HG03571 (cell line): Measurements from ENCODE around the gene LCAT.
"Not testable (repeated sequence)": the region's sequence is repeated elsewhere in the genome, so short reads cannot be mapped to it uniquely, and the experiment has no call there.

Source experiments
- ATAC-seq: cut with Tn5 transposase; IDR thresholded peaks from one replicate; pipeline ENCODE4 v1.9.1; 2021; ENCODE audit not compliant: unreplicated experiment

Gene LCAT

DNA sequence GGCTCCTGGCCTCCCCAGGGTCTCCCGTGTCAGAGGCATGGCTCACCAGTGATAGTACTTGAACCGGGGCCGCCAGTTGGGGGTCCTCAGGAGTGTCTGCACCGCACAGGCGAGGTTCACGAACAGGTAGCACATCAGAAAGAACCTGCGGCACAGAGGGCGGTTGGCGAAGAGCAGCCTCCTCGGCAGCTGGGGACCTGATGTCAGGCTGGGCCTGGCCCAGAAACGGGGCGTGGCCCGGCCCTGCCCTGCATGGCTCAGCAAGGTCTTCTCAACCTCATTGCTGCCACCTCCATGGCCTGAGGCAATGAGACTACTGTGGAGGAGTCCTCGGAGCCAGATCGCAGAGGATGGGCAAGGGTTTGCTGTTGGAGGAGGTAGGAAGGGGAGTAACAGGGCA is 4.1 kb upstream of the LCAT start:
- ATAC-seq = no peak

DNA sequence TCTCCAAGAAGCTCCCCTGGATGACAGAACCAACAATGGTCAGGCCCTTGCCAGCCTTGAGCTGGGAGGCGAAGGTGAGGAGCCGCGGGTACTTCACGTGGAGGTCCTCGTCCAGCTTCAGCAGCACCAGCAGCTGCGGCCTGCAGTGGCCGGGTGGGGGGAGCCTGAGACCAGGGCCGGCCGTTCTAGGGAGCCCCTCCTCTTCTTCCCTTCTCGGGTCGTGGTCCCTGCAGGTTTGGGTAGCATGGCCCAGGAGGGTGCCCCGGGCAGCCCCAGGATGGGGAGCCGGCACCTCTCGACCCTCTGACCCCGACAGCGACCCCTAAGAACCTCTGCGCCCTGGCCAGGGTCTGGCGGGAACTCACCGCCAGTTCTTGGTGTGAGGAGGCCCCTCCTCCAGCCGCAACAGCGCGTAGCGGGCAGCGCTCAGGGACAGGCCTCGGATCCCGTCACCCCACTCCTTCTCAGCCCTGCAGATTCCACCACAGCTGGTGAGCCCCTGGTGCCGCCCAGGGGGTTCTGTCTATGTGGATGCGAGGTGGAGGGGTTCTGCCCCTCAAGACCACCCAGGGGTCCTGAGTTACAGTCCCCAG is 3.1 kb upstream of the LCAT start:
- ATAC-seq = no peak

DNA sequence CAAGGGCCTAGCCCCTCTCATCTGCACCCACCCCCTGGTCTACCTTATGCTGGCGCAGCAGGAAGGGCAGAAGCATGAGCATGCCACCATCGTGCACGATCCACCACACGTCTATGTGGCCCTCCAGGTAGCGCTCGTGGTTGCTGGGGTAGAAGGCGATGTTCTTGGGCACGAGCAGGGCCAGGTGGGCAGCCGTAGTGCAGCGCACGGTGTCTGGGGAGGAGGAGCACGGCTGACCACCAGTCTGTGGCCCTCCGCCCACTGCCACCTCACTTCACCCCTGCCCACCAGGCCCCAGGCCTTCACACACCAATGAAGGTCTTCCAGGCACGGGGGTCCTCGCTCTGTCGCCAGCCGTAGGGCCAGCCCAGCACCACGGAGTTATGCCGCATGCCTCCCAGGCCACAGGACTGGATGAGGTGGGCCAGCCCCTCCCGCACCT is 2.2 kb upstream of the LCAT start:
- no peak for ATAC-seq

DNA sequence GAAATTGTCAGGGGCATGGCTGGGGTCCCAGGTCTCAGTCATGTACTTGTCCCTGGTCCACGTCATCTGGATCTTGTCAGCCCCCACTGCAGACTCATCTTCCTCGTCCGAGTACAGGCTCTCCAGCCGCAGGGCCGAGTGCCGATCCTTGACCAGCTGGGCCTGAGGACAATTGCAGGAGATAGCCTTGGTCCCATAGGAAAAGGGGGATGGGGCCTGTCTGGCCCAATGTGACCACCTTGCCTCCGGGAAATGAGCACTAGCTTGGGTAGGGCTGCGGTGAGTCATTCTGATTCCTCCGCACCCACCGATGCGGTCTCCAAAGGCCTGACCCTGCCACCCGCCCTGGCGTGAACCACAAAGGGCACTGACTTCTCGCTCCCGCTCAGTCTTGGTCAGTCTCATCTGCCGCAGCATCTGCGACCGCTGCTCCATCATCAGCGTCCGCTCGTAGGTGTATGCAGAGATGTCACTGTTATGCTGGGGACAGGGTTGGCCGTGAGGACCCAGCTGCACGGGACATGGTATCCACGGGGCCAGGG is 1.5 kb upstream of the LCAT start:
- ATAC-seq = no peak

DNA sequence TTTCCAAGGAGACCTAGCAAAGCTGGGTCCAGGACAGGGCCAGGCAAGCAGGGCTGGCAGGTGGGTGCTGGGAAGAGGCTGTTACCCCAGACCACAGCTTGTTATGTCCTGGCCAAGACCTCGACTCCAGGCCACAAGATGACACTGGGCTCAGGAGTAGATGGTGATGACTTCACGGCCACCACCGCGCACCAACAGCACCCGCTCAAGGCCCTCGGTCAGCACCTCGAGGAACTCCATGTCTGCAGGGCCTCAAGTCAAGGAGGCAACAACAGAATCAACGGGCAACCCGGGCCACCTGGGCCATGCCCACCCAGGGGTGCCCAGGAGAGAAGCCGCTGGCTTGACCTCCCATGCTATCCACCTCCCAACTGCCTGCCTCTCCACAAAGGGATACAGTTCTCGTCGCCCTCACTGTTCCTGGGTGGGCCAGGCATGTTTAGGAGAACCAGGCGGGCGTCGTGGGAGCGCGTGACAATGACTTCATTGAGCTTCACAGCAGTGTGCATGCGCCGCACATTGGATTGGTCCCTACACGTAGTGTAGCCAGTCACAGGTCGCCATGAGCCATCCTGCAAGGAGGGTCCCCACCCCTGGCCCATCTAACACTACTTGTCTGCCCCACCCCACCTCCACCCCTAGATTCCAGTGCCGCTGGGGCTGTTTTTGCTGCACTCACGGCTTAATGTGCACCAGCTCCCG is 921 bp upstream of the LCAT start:
- ATAC-seq = no peak

DNA sequence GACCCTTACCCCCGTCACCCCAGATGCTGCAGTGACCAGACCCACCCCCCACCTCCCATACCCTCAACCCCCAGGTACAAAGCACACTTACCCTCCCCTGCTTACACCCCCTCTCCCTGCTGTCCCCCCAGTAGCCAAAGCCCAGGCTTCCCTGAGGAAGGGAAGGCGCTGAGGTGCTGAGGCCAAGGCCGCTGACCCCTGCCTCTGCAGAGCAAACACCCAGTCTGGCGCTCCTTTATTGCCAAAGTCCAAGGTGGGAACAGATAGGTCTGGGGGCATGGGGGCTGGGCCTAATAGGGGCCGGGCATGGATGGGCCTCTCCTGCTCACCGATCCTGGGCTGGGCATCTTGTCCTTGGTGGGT is 683 bp downstream of the LCAT start:
- ATAC-seq = no peak

DNA sequence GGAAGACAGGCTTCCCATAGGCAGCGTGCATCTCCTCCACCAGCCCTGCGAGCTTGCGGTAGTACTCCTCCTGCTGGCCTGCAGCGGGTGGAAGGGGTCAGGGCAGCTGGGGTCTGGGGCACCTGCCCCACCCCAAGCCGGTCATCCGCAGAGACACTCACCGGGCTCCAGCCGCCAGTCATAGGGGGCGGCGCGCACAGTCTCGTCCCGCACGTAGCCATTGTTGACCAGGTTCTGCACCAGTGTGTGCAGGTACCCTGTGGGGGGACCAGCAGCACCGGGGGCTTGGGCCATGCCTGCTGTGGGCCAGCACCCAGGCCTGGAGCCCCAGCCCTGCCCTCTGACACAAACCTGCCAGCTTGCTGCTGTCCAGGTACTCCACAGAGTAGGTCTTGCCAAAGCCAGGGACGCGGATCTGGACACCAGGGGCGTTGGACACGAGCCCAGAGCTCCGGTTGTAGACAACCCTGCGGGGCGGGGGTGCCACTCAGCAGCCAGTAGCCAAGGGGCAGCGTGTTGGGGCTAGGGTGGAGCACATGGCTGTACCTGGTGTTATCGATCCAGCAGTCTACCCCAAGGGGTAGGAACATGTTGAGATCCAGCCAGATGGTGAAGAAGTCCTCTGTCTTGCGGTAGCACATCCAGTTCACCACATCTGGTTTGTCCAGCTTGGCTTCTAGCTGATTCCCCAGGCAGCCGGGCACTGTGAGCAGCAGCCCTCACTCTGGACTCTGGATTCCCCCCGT is 1.2 kb downstream of the LCAT start:
- no peak for ATAC-seq

DNA sequence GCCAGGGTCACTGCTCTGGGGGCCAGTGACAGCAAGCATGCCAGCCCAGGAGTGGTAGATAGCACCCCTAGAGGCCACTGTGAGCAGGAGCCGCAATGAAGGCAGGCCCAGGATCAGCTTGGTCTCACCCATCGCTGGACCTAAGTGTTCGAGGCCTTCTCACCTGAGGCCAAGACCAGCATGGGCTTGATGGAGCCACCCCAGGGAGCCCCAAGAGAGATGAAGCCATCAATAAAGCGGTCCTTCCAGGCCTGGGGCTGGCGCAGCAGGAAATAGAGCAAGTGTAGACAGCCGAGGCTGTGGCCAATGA is 1.8 kb downstream of the LCAT start:
- ATAC-seq = peak; percentile 54

DNA sequence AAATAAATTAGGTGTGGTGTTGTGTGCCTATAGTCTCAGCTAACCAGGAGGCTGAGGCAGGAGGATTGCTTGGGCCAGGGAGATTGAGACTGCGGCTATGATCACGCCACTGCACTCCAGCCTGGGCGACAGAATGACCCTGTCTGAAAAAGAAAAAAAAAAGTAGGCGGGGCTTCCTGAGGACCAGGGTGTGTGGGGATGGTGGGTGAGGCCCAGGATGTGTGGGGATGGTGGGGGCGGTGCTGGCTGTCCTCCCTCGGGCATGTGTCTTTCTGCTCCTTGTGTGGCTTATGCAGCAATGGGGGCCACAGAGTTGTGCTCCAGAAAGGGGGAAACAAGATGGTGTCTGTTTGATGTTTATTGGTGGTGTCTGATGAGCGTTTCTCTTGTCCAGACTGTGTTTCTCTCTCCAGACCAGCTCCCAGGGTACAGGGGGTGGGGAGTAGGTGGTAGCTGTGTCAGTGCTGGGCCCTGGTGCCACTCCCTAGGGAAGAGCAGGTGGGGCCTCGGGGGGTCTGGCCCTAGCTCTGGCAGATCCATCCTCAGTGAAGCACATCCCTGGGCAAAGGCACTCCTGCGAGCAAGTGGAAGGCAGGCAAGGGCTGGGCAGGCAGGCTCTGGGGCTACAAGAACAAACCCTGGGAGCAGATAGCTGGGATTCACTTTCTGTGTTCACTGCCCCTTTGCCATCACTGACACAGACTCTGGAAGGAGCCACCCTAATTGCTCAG is 2.3 kb downstream of the LCAT start:
- no peak for ATAC-seq

DNA sequence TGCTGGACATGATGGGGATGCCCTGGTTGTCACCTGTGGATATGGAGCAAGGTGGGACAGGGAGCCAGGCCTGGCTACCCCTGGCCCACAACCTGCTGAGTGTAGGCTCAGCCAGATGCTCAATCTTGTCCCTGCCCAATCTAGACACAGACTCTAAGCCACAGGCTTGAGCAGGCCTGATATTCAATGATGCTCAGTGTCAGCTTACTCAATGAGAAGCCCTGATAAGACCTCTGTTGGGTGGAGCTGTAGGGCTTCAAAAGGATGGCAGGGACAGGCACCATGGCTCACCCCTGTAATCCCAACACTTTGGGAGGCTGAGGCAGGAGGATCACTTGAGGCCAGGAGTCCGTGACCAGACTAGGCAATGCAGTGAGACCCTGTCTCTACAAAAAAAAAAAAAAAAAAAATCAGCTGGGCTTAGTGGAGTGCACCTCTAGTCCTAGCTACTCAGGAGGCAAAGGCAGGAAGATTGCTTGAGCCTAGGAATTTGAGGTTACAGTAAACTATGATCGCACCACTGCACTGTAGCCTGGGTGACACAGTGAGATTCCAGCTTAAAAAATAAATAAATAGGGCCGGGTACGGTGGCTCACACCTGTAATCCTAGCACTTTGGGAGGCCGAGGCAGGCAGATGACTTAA is 3.4 kb downstream of the LCAT start:
- no peak for ATAC-seq

DNA sequence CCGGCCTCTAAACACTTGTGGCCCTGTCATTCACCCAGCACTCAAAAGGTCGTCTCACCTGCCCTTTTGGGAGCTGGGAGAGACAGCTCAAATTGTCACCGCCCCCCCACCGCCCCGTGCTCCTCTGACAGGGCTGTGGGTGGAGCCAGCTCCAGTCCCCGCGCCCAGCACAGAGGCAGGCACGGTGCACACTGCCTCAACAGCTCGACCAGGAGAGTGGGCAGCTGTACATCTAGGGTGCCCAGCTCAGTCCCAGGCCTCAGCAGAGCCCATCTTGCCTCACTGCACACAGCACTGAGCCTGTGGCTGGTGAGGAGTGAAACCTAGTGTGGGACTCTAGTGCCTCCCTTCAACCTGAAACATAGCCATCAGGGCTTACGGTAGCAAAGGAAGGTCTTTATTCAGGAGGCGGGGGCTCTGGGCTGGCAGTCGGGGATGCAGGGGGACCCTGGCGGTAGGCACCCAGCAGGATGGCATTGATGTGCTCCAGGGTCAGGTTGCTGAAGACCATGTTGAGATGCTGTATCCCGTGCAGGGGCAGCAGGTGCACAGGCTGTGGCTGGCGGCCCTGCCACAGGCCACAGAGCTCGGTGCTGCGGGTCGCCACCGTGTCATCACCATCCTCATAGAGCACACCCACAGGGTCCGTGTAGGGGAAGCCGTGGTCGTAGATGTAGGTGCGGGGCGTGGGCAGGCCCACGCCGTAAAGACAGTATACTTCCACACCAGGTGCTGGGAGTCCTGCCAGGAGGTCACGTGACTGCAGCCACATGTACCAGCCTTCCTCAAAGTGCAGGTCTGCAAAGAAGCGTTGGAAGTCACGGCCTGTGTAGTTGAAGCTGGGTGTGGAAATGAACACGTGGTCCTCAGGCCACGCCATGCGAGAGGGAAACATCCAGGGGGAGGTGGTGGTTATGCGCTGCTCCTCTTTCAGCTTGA is 4.1 kb downstream of the LCAT start:
- no peak for ATAC-seq

DNA sequence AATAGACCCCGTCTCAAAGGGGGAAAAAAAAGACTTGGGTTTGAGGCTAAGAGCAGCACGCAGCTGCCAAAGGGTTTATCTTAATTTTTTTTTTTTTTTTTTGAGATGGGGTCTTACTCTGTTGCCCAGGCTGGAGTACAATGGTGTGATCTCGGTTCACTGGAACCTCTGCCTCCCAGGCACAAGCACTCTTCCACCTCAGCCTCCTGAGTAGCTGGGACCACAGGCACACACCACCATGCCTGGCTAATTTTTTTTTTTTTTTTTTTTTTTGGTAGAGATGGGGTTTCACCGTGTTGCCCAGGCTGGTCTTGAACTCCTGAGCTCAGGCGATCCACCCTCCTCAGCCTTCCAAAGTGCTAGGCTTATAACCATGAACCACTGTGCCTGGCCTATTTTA is 6.2 kb downstream of the LCAT start:
- ATAC-seq = not testable (repeated sequence)

DNA sequence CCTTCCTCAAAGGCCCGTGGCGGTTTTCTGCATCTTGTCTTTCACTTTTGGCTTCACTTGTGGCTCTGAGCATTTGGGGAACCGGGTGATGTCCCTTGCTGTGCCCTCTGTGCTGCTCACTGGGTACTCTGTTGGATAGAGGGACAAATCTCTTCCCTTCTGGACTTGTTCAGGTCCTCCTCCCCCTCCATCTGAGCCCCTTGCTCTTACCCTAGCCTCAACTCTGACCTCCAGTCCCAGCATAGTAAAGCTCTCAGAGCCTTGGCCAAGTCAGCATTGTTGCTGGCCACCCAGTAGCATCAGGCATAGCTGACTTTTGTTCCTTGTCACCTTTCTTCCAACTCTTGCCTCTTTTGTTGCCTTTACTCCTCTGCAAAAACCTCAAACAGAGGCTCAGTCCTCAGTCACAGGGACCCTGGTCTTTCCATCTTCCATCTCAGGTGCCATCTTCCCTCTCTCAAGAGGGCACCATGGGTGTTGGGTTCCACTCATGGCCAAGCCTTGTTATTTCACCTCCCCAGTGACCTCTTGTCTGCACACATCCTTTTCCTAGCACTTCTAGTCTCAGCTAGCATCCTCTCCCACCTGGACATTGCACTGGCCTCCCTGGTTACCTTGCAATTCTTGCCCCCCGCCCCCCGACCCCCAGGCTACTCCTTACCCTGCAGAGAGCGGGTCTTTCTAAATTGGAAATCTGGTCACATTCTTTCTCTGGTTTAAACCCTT is 6.9 kb downstream of the LCAT start:
- ATAC-seq = peak; percentile 50

DNA sequence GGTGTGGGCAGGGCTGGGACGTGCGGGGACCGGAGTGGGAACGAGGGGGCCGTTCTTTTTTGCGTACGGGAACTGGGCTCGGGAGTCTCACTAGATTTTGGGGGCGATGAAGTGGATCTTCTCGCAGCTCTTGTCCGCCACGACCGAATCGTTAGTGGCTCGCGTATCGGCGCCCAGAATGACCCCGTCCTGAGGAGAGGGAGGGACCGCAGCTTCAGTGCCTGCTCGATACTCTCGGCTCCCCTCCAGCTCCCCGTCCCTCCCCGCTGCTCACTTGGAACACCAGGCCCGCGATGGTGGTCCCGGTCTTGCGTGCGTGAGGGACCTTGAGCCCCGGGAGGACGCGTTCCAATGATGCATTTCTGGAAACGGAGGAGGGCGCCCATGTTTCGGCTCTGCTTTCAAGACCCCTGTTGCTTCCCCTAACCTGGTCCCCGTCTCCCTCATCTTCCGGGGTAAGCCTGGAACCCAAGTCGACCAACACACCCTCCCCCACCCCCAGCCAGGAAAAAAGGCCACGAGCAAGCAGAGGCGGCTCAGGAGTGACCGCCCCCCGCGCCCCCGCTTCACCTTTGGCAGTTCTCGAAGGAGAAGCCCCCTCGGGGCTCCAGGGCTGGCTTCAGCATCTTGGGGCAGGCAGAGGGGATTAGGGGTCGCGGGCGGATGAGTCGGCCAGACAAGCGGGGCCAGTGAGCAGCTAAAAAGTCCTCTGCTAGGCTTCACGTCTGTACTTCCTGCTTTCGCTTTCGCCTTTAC is 7.6 kb downstream of the LCAT start, which contains the start of gene PSMB10:
TSS of gene PSMB10 (minus strand) at position 727 of the 756 bp plus-strand sequence. CDS start at position 626, 101 bp downstream.
- no peak for ATAC-seq

DNA sequence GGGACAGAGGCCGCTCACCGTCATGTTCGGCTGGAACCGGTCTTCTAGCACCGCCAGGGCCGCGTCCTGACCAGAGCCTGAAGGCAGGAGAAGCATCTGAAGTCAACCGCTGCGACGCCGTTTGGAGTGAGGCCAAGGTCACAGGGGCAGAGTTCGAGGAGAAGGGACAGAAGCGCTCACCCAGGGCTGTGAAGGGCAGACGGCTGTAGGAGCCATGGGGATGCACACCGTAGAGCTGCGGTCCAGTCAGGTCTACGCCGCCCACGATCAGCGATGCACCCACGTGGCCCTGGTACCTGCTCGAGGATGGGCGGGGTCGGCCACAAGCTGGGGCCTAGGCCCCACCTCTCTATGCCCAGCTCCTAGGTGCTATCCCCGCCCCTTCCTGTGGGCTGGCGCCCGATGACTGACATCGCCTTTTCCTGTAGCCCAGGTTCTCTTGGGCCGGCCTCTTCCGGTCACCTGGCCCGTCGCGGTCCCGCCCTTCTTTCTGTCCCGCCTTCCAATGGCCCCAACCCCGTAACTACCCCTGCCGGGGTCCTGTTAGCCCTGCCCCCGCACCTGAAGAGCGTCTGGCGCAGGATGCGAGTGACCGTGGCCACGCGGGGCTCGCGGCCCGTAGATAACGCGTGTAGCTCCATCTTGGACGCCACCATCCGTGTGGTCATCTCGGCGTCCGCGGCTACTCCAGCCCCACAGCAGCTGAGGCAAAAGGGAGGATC is 8.4 kb downstream of the LCAT start:
- ATAC-seq = peak; percentile 85

DNA sequence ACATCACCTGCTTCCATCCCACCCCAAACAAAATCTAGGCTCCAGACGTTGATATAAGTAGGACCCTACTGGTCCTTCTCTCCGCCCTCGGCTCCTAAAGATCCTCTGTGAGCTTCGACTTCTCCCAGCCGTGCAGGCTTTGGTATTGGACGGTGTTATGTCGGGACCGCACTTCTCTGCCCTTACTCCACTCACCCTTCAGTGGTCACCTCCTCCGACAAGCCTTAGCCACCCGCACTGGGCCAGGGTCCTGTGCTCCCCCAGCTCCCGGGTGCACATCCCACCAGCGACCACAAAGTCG is 8.9 kb downstream of the LCAT start:
- no peak for ATAC-seq

DNA sequence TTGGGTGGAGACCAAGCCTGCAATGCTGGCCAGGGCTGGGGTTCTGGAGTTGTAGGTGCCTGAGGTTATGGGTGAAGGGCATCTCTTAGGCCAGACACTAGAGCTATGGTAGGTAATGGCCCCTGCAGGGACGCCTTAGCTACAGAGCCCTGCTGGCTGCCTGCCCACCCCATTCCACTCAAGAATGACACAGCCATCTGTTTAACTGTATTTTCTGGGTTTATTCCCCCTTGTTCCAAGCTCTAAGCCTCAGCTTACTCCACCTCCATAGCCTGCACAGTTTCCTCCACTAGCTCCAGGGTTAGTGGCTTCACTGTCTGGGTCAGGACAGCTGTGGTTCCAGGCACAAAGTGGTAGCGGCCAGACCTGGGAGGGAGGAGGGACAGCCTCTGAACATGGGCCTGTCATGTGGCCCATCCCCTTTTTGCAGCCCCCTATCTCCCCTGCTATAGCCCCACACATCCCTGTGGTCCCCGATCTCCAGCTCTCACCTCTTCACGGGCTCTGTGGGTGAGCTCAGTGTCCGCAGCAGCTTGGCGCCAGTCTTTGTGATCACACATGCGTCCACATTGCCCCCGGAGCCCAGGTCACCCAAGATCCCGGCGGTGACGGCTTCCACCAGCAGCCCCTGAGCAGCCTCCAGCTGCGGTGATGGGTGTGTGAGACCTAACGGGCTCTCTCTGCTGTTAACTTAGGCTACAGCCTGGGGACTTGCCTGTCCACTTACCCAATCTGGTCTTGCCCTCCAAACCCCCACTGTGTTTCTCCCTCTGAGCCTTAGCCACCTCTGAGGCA is 9.4 kb downstream of the LCAT start:
- no peak for ATAC-seq
